OCI-LY7 (cell line): ENCODE results near the gene NT5C2. TPM values are rescaled to one million over a fixed set of nuclear protein-coding genes. Genes with fewer than 3 reads are reported as not detected.
"Not testable (repeated sequence)": the region's sequence is repeated elsewhere in the genome, so short reads cannot be mapped to it uniquely, and the experiment has no call there.

ENCODE experiments used
- BruUV-seq: library from RNA; stranded (reverse); fragments of 400-500 nt; replicated peaks from 2 replicates; lab custom pipeline; 2021; lab: Mats Ljungman, UMichigan
- CTCF ChIA-PET: fragments of 300-600 bp; sonication (Branson Sonifier 250); formaldehyde crosslinking; loops from one replicate; lab custom pipeline; 2022; ENCODE audit warnings: antibody characterized with exemption; ENCODE audit not compliant: unreplicated experiment; lab: Charles Lee
- POLR2A ChIA-PET: fragments of 300-600 bp; sonication (Branson Sonifier 250); formaldehyde crosslinking; loops from one replicate; lab custom pipeline; 2022; ENCODE audit warnings: antibody characterized with exemption; lab: Charles Lee
- DNase-seq: peaks from one replicate; pipeline ENCODE4 v3.0.0-alpha.2; 2015; ENCODE audit warnings: low spot score
- H2AFZ ChIP-seq: fragments of 200-600 bp; sonication (generic), shearing (Covaris generic); 2 replicates; pipeline ENCODE4 v1.6.1; 2014; ENCODE audit warnings: mild to moderate bottlenecking, antibody characterized with exemption, low read length, moderate library complexity
- H3K27ac ChIP-seq: fragments of 200-600 bp; sonication (generic); 2 replicates; pipeline ENCODE4 v1.5.1; 2014; ENCODE audit warnings: mixed run types, low read depth, mild to moderate bottlenecking, moderate library complexity, low read length, inconsistent platforms; ENCODE audit not compliant: poor library complexity, severe bottlenecking
- H3K36me3 ChIP-seq: fragments of 200-600 bp; sonication (generic); 2 replicates; pipeline ENCODE4 v1.6.1; 2014; ENCODE audit warnings: mild to moderate bottlenecking, antibody characterized with exemption, low read length, moderate library complexity, mixed read lengths; ENCODE audit not compliant: insufficient read depth
- H3K4me1 ChIP-seq: fragments of 200-600 bp; sonication (generic); 2 replicates; pipeline ENCODE4 v1.5.1; 2014; ENCODE audit warnings: mild to moderate bottlenecking, low read length; ENCODE audit not compliant: insufficient read depth, poor library complexity, severe bottlenecking
- H3K4me2 ChIP-seq: fragments of 200-600 bp; sonication (generic); 2 replicates; pipeline ENCODE4 v1.6.1; 2014; ENCODE audit warnings: mild to moderate bottlenecking, low read length
- H3K4me3 ChIP-seq: fragments of 200-600 bp; sonication (generic); 2 replicates; pipeline ENCODE4 v1.5.1; 2014; ENCODE audit warnings: mild to moderate bottlenecking, low read depth, low read length; ENCODE audit not compliant: poor library complexity, severe bottlenecking
- H3K79me2 ChIP-seq: fragments of 200-600 bp; sonication (generic); 2 replicates; pipeline ENCODE4 v1.6.1; 2016; ENCODE audit warnings: low read depth, mild to moderate bottlenecking, low read length, moderate library complexity, mixed read lengths; ENCODE audit not compliant: insufficient read depth
- H3K9me2 ChIP-seq: fragments of 200-600 bp; sonication (generic); 2 replicates; pipeline ENCODE4 v1.6.1; 2016; ENCODE audit warnings: mild to moderate bottlenecking, low read length, mixed read lengths; ENCODE audit not compliant: insufficient read depth
- H3K9me3 ChIP-seq: fragments of 200-600 bp; sonication (generic); 2 replicates; pipeline ENCODE4 v1.6.1; 2014; ENCODE audit warnings: mild to moderate bottlenecking, mixed run types, low read length, mixed read lengths
- H4K20me1 ChIP-seq: fragments of 200-600 bp; sonication (generic); 2 replicates; pipeline ENCODE4 v1.6.1; 2014; ENCODE audit warnings: mild to moderate bottlenecking, antibody characterized with exemption, low read length, moderate library complexity, mixed read lengths; ENCODE audit not compliant: insufficient read depth
- EZH2phosphoT487 ChIP-seq: fragments of 200-600 bp; sonication (generic); IDR thresholded peaks from 2 replicates; pipeline ENCODE4 v1.6.1; 2018; ENCODE audit warnings: low read depth, borderline replicate concordance, mild to moderate bottlenecking, mixed run types, antibody characterized with exemption, low read length, moderate library complexity, mixed read lengths
- intact Hi-C: fragments of 100-400 bp; cut with micrococcal nuclease; formaldehyde crosslinking; loops from one replicate; pipeline ENCODE4 v1.10.0; 2022; ENCODE audit not compliant: unreplicated experiment
- total RNA-seq, 2 experiments: library from RNA; depleted of rRNA in 1 of 2; stranded (reverse); fragments of >200 nt in 1 of 2; shearing (Covaris generic) in 1 of 2; gene quantifications; 2 replicates each; pipeline ENCODE4 v1.2.3, GENCODE V29; 2014 to 2022
- TF ChIP-seq, protein P1 (sequence below): fragments of 200-600 bp; sonication (generic); conservative IDR thresholded peaks from 2 replicates; pipeline ENCODE4 v1.5.1; 2014; ENCODE audit warnings: mild to moderate bottlenecking, antibody characterized with exemption, low read length, moderate library complexity, mixed read lengths

The NT5C2 gene
- total RNA-seq, 2 experiments from 2014 or later: 72.0 to 87.3 TPM

DNA sequence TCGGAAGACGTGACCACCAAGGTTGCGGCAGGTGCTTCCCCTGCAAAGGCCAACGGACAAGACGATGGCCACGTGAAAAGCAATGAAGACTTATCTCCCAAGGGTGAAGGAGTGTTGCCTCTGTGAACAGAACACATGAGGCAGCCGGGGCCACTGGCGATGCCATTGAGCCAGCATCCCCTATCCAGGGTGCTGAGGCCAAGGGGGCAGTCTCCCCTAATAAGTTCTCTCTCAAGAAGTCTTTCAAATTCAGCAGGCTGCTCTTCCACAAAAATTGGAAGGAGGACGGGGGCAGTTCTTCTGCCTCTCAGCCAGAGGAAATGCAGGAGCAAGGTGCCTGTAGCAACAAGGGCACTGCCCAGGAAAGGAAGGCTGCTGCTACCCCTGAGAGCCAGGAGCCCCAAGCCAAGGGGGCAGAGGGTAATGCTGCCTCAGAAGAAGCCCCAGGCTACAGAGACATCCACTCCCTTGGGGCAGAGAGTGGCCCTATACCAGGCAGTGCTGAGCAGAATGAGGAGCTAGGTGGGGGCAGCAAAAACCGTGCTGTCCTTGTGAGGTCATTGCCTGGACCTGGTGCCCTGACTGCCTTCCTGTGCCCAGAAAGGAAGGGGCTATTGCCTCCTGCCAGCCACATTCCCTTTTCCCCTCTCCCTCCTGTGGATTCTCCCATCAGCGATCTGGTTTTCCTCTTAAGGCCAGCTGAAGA is 17.3 kb downstream of the NT5C2 start:
- peaks cover 61% of the 10 kb centered on the region for H3K79me2 ChIP-seq
- H3K4me3 ChIP-seq: no peak overlapping the region
- DNase-seq: no peak
- no TSS peak for BruUV-seq
- TF ChIP-seq EZH2phosphoT487: no peak
- TF ChIP-seq, protein P1, sequence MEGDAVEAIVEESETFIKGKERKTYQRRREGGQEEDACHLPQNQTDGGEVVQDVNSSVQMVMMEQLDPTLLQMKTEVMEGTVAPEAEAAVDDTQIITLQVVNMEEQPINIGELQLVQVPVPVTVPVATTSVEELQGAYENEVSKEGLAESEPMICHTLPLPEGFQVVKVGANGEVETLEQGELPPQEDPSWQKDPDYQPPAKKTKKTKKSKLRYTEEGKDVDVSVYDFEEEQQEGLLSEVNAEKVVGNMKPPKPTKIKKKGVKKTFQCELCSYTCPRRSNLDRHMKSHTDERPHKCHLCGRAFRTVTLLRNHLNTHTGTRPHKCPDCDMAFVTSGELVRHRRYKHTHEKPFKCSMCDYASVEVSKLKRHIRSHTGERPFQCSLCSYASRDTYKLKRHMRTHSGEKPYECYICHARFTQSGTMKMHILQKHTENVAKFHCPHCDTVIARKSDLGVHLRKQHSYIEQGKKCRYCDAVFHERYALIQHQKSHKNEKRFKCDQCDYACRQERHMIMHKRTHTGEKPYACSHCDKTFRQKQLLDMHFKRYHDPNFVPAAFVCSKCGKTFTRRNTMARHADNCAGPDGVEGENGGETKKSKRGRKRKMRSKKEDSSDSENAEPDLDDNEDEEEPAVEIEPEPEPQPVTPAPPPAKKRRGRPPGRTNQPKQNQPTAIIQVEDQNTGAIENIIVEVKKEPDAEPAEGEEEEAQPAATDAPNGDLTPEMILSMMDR: no peak
- H3K36me3 ChIP-seq: peaks cover 80% of the 10 kb centered on the region
- CTCF ChIA-PET: no interaction called here
- no peak overlapping the region for H3K4me2 ChIP-seq
- H3K9me2 ChIP-seq: no peaks in the 10 kb centered on the region
- intact Hi-C loops: no loop called here
- H3K4me1 ChIP-seq: peaks cover 51% of the 10 kb centered on the region
- no peak overlapping the region for H3K27ac ChIP-seq
- no peaks in the 10 kb centered on the region for H4K20me1 ChIP-seq
- H3K9me3 ChIP-seq: no peaks in the 10 kb centered on the region
- H2AFZ ChIP-seq: no peak overlapping the region
- POLR2A ChIA-PET: interaction anchor here (0.6 to 3.1 kb wide), 2 partner anchors 16 to 55 kb away, joined by 3 to 23 read pairs; no protein-coding TSS in a partner anchor

DNA sequence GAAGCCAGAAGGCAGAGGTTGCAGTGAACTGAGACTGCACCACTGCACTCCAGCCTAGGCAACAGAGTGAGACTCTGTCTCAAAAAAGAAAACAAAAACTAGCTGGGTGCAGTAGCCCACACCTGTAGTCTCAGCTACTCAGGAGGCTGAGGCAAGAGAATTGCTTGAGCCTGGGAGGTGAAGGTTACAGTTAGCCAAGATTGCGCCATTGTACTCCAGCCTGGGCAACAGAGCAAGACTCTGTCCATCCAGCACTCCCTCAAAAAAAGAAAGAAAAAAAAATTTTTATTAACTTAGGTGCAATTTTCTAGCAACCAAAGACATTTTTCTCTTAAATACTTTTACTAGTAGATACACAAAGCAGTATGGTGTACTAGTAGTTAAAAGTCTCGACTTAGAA is 18.7 kb downstream of the NT5C2 start:
- intact Hi-C loops, H3K27ac ChIP-seq, H4K20me1 ChIP-seq, DNase-seq, CTCF ChIA-PET, H3K9me2 ChIP-seq, H3K9me3 ChIP-seq, H2AFZ ChIP-seq, H3K4me2 ChIP-seq, H3K4me3 ChIP-seq: not testable (repeated sequence)
- peaks cover 49% of the 10 kb centered on the region for H3K79me2 ChIP-seq
- H3K4me1 ChIP-seq: peaks cover 37% of the 10 kb centered on the region
- BruUV-seq: TSS peak; percentile 5
- POLR2A ChIA-PET: interaction anchor here (0.6 kb wide), 1 partner anchor 57 kb away, joined by 3 read pairs; no protein-coding TSS in a partner anchor
- H3K36me3 ChIP-seq: peaks cover 79% of the 10 kb centered on the region

DNA sequence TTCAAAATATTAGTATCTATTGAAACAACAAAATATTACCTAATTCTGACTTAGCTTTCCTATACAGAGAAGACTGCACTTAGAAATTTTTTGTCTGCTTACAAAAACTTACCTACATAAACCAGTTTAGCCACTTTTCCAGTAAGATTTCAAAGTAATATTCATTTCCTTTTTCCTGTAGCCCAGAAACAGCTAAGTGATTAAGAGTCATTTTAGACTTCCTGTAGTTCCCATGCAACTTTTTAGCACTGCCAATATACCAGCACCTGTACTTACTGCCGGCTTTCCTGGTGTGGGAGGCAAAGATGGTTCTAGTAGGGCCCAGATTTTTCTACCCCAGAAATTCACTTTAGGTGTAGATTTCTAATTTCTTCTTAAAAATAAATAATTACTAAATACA is 21.8 kb downstream of the NT5C2 start:
- no peak overlapping the region for H3K4me2 ChIP-seq
- CTCF ChIA-PET: no interaction called here
- no peak overlapping the region for H3K27ac ChIP-seq
- H3K4me1 ChIP-seq: peaks cover 7% of the 10 kb centered on the region
- no TSS peak for BruUV-seq
- no peak for TF ChIP-seq EZH2phosphoT487
- TF ChIP-seq, protein P1: no peak
- H2AFZ ChIP-seq: no peak overlapping the region
- H3K9me2 ChIP-seq: no peaks in the 10 kb centered on the region
- peaks cover 89% of the 10 kb centered on the region for H3K36me3 ChIP-seq
- H3K79me2 ChIP-seq: peaks cover 30% of the 10 kb centered on the region; the same call in 1 of the 2 replicates
- POLR2A ChIA-PET: interaction anchor here (0.6 kb wide), 1 partner anchor 162 kb away, joined by 3 read pairs; no protein-coding TSS in a partner anchor
- H4K20me1 ChIP-seq: no peaks in the 10 kb centered on the region
- no peak for DNase-seq
- no peak overlapping the region for H3K4me3 ChIP-seq
- H3K9me3 ChIP-seq: no peaks in the 10 kb centered on the region
- intact Hi-C loops: no loop called here
